Upper lobe of left lung (tissue), 4 donors: ENCODE results near the gene DHX8.

Experiments
- POLR2A ChIP-seq, 4 donors: fragments of 450-650 bp; IDR thresholded peaks; one replicate each; pipeline ENCODE4 v1.5.1; 2016 to 2017; ENCODE audit warnings: antibody characterized with exemption in 4 of 4, mild to moderate bottlenecking in 2 of 4
- POLR2AphosphoS5 ChIP-seq, 2 donors: sonication (generic); formaldehyde crosslinking; IDR thresholded peaks; one replicate each; pipeline ENCODE4 v1.5.1; 2017; ENCODE audit warnings: antibody characterized with exemption in 2 of 2

DNA sequence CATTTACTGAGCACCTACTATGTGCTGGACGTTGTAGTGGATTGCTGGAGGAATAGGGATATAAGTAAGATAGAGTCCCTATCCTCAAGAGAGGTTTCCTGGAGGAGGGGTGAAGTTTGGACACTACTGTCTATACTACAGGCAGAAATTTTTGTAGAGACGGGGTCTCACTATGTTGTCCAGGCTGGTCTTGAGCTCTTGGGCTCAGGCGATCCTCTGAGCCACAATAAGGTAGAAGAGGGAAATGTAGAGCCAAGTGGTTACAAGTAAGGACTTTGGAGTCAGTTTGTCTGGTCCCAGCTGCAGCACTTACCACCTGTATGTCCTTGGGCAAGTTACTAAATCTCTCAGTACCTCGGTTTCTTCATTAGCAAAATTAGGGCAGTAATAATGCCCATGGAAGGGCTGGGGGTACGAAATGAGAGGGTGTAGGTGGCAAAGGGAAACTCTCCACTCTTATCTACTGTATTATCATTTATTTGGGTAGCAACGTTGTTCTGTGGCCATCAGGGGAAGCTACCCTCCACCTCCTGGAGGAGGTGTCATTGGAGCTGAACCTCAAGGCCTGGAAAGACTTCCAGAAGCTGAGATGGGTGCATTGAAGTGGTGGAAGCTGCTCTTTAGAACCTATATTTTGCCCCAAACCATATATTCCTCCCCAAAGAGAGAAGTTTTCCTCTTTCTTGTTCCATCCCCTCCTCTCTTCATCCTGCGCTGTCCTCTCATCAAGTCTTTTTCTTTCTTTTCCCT is 34.9 kb upstream of the DHX8 start:
- TF ChIP-seq POLR2A (IDR thresholded peaks at IDR 0.05) (no peak), POLR2AphosphoS5 (IDR thresholded peaks at IDR 0.05) (no peak)
